ENCODE measurements around the gene ENTPD6.
A peak's percentile ranks its signal among the peaks of the same experiment; 100 is the strongest.
"Not testable (repeated sequence)": the region's sequence is repeated elsewhere in the genome, so short reads cannot be mapped to it uniquely, and the experiment has no call there.

The ENTPD6 gene

GRCh38 chr20:25230166-25230831 is 34.8 kb downstream of the ENTPD6 start:
- Histone ChIP-seq H3K79me2 (ENCODE audit: low read length) (no peaks in the 10 kb centered on the region), H3K9me3 (ENCODE audit: insufficient read depth, low read length) (no peaks in the 10 kb centered on the region), H3K27ac (ENCODE audit: low read length) (no peak overlapping the region), H3K36me3 (replicated peaks; ENCODE audit: low read depth, low read length) (no peaks in the 10 kb centered on the region), H3K4me2 (ENCODE audit: low read length) (peak overlapping the region; percentile 22; the same call in 1 of the 2 replicates), H3K4me3 (ENCODE audit: low read length) (no peak overlapping the region), H3K9ac (ENCODE audit: low read length) (no peak overlapping the region), H3K4me1 (ENCODE audit: low read length) (peaks cover 9% of the 10 kb centered on the region), H2AFZ (ENCODE audit: low read depth, low read length) (no peak overlapping the region), H4K20me1 (ENCODE audit: insufficient read depth, low read length) (0 out of 2 replicates have a peak, but pooled peaks cover 5% of the 10 kb centered on the region), H3K27me3 (ENCODE audit: low read depth, low read length) (peaks cover 11% of the 10 kb centered on the region)
- peak; percentile 15; the same call in 1 of the 2 replicates for TF ChIP-seq CTCF (IDR thresholded peaks at IDR 0.05; ENCODE audit: low read depth, low read length)
- no peak for TF ChIP-seq EZH2phosphoT487 (IDR thresholded peaks at IDR 0.05; ENCODE audit: low read depth)

- H3K27ac ChIP-seq (ENCODE audit: low read length) = no peak overlapping the region
- no peak overlapping the region for H3K4me3 ChIP-seq (ENCODE audit: low read length)
Measured at GRCh38 chr20:25233016-25233772, 37.7 kb downstream of the ENTPD6 start.

GRCh38 chr20:25234009-25234849 is 38.7 kb downstream of the ENTPD6 start:
- H3K4me2 ChIP-seq (ENCODE audit: low read length); H3K79me2 ChIP-seq (ENCODE audit: low read length); H3K4me3 ChIP-seq (ENCODE audit: low read length); H3K27ac ChIP-seq (ENCODE audit: low read length); H3K36me3 ChIP-seq (replicated peaks; ENCODE audit: low read depth, low read length); H2AFZ ChIP-seq (ENCODE audit: low read depth, low read length); H3K9ac ChIP-seq (ENCODE audit: low read length); H3K9me3 ChIP-seq (ENCODE audit: insufficient read depth, low read length); H4K20me1 ChIP-seq (ENCODE audit: insufficient read depth, low read length); H3K4me1 ChIP-seq (ENCODE audit: low read length): not testable (repeated sequence)
- peaks cover 20% of the 10 kb centered on the region for H3K27me3 ChIP-seq (ENCODE audit: low read depth, low read length)

More at GRCh38 chr20:25233016-25233772, 37.7 kb downstream of the ENTPD6 start:
- Histone ChIP-seq H3K4me2 (ENCODE audit: low read length) (no peak overlapping the region), H3K27me3 (ENCODE audit: low read depth, low read length) (peaks cover 20% of the 10 kb centered on the region), H3K9me3 (ENCODE audit: insufficient read depth, low read length) (no peaks in the 10 kb centered on the region), H3K79me2 (ENCODE audit: low read length) (no peaks in the 10 kb centered on the region), H3K4me1 (ENCODE audit: low read length) (peaks cover 9% of the 10 kb centered on the region), H2AFZ (ENCODE audit: low read depth, low read length) (no peak overlapping the region), H4K20me1 (ENCODE audit: insufficient read depth, low read length) (0 out of 2 replicates have a peak, but pooled peaks cover 5% of the 10 kb centered on the region), H3K9ac (ENCODE audit: low read length) (no peak overlapping the region), H3K36me3 (replicated peaks; ENCODE audit: low read depth, low read length) (no peaks in the 10 kb centered on the region)
- TF ChIP-seq CTCF (IDR thresholded peaks at IDR 0.05; ENCODE audit: low read depth, low read length) (no peak), EZH2phosphoT487 (IDR thresholded peaks at IDR 0.05; ENCODE audit: low read depth) (no peak)

GRCh38 chr20:25236450-25237304 is 41.2 kb downstream of the ENTPD6 start:
- H4K20me1 ChIP-seq (ENCODE audit: insufficient read depth, low read length) = no peaks in the 10 kb centered on the region
- H3K4me2 ChIP-seq (ENCODE audit: low read length) = no peak overlapping the region
- H3K27ac ChIP-seq (ENCODE audit: low read length) = no peak overlapping the region
- H3K79me2 ChIP-seq (ENCODE audit: low read length) = no peaks in the 10 kb centered on the region
- H3K4me3 ChIP-seq (ENCODE audit: low read length) = no peak overlapping the region
- no peaks in the 10 kb centered on the region for H3K36me3 ChIP-seq (replicated peaks; ENCODE audit: low read depth, low read length)
- H3K27me3 ChIP-seq (ENCODE audit: low read depth, low read length) = peaks cover 23% of the 10 kb centered on the region
- no peak overlapping the region for H2AFZ ChIP-seq (ENCODE audit: low read depth, low read length)
- H3K9ac ChIP-seq (ENCODE audit: low read length) = no peak overlapping the region
- no peak for TF ChIP-seq EZH2phosphoT487 (IDR thresholded peaks at IDR 0.05; ENCODE audit: low read depth)
- TF ChIP-seq CTCF (IDR thresholded peaks at IDR 0.05; ENCODE audit: low read depth, low read length) = no peak
- no peaks in the 10 kb centered on the region for H3K4me1 ChIP-seq (ENCODE audit: low read length)
- H3K9me3 ChIP-seq (ENCODE audit: insufficient read depth, low read length) = no peaks in the 10 kb centered on the region

Data from OCI-LY3 (cell line).